RWPE2 (cell line): ENCODE measurements around the gene PYGM.

ENCODE experiments used
- ATAC-seq: fragments of 200-7000 bp; cut with Tn5 transposase; 3 replicates; pipeline ENCODE4 v1.9.1; 2021; ENCODE audit warnings: low read depth
- DNase-seq: peaks from one replicate; pipeline ENCODE4 v3.0.0-alpha.2; 2020; ENCODE audit warnings: low spot score
- H3K27ac ChIP-seq: fragments of 450-650 bp; 2 replicates; pipeline ENCODE4 v1.5.1; 2017; ENCODE audit warnings: mild to moderate bottlenecking; ENCODE audit not compliant: poor library complexity, severe bottlenecking
- H3K27me3 ChIP-seq: fragments of 250-450 bp; sonication (Bioruptor Pico); 2 replicates; pipeline ENCODE4 v1.5.1; 2021; ENCODE audit warnings: mild to moderate bottlenecking, moderate library complexity; ENCODE audit not compliant: insufficient read depth, poor library complexity, severe bottlenecking
- H3K36me3 ChIP-seq: fragments of 250-450 bp; sonication (Bioruptor Pico); 2 replicates; pipeline ENCODE4 v1.5.1; 2020; ENCODE audit warnings: low read depth, mild to moderate bottlenecking, moderate library complexity
- H3K4me1 ChIP-seq: fragments of 250-450 bp; sonication (Bioruptor Pico); 2 replicates; pipeline ENCODE4 v1.5.1; 2021; ENCODE audit warnings: mild to moderate bottlenecking, moderate library complexity; ENCODE audit not compliant: insufficient read depth, poor library complexity, severe bottlenecking
- H3K4me3 ChIP-seq: fragments of 250-450 bp; sonication (Bioruptor Pico); 2 replicates; pipeline ENCODE4 v1.5.1; 2021; ENCODE audit warnings: mild to moderate bottlenecking, moderate library complexity; ENCODE audit not compliant: severe bottlenecking
- H3K9me3 ChIP-seq: fragments of 250-450 bp; sonication (Bioruptor Pico); 2 replicates; pipeline ENCODE4 v1.5.1; 2021; ENCODE audit warnings: mild to moderate bottlenecking, moderate library complexity; ENCODE audit not compliant: severe bottlenecking
- CTCF ChIP-seq: fragments of 450-650 bp; IDR thresholded peaks from one replicate; pipeline ENCODE4 v1.5.1; 2017; ENCODE audit warnings: mild to moderate bottlenecking, moderate library complexity; ENCODE audit not compliant: poor library complexity, severe bottlenecking

Gene PYGM

GRCh38 chr11:64764753-64765152 is 5.0 kb upstream of the PYGM start:
- no peak for TF ChIP-seq CTCF
- no peak for DNase-seq
- Histone ChIP-seq H3K9me3 (no peaks in the 10 kb centered on the region), H3K27ac (peak overlapping the region; percentile 56), H3K4me1 (peaks cover 17% of the 10 kb centered on the region), H3K27me3 (no peaks in the 10 kb centered on the region), H3K4me3 (no peak overlapping the region), H3K36me3 (peaks cover 67% of the 10 kb centered on the region)
- no peak for ATAC-seq

- H3K36me3 ChIP-seq, result peaks cover 61% of the 10 kb centered on the region
- no peaks in the 10 kb centered on the region for H3K9me3 ChIP-seq
- H3K27ac ChIP-seq, result peak overlapping the region; percentile 56
- DNase-seq (no peak), ATAC-seq (no peak)
- H3K27me3 ChIP-seq, result no peaks in the 10 kb centered on the region
- peaks cover 17% of the 10 kb centered on the region for H3K4me1 ChIP-seq
- TF ChIP-seq CTCF, result no peak
- H3K4me3 ChIP-seq, result no peak overlapping the region
Measured at GRCh38 chr11:64764040-64764611, 4.4 kb upstream of the PYGM start.

- Histone ChIP-seq H3K4me3 (no peak overlapping the region), H3K9me3 (no peaks in the 10 kb centered on the region), H3K27ac (peak overlapping the region; percentile 56), H3K4me1 (peaks cover 17% of the 10 kb centered on the region), H3K36me3 (peaks cover 56% of the 10 kb centered on the region), H3K27me3 (no peaks in the 10 kb centered on the region)
- no peak for TF ChIP-seq CTCF
- DNase-seq, result no peak
- ATAC-seq, result 0 out of 3 replicates have a peak, but pooled peaks have one; percentile 2
Measured at GRCh38 chr11:64763526-64764039, 3.8 kb upstream of the PYGM start.

- Histone ChIP-seq H3K36me3 (peaks cover 49% of the 10 kb centered on the region), H3K27ac (peak overlapping the region; percentile 56), H3K4me1 (peaks cover 17% of the 10 kb centered on the region), H3K4me3 (no peak overlapping the region), H3K9me3 (no peaks in the 10 kb centered on the region), H3K27me3 (no peaks in the 10 kb centered on the region)
- ATAC-seq (peak; percentile 56), DNase-seq (no peak)
- no peak for TF ChIP-seq CTCF
Measured at GRCh38 chr11:64762674-64763525, 3.1 kb upstream of the PYGM start.

- Histone ChIP-seq H3K27me3 (no peaks in the 10 kb centered on the region), H3K9me3 (no peaks in the 10 kb centered on the region), H3K4me1 (peaks cover 17% of the 10 kb centered on the region), H3K4me3 (no peak overlapping the region), H3K36me3 (peaks cover 43% of the 10 kb centered on the region), H3K27ac (peak overlapping the region; percentile 56)
- ATAC-seq (peak; percentile 8; the same call in 2 of the 3 replicates), DNase-seq (no peak)
- no peak for TF ChIP-seq CTCF
Measured at GRCh38 chr11:64762277-64762673, 2.5 kb upstream of the PYGM start.
